Measurements from ENCODE around the gene SOWAHC.

Gene SOWAHC

DNA sequence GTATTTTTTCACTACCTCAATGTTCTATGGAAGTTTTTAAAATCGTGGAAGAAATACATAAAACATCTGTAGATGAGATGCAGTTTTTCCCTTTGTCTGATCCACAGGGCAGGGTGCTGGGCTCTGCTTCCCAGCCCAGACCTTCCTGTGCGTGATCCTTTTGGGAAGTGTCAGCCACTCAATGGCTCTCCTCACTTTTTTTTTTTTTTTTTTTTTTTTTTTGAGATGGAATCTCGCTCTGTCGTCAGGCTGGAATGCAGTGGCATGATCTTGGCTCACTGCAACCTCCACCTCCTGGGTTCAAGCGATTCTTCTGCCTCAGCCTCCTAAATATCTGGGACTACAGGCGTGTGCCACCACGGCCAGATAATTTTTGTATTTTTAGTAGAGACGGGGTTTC, 32.8 kb downstream of the SOWAHC start:
- no peak for DNase-seq (ENCODE audit: low read depth)

- DNase-seq (ENCODE audit: low read depth) = no peak
Observed at GRCh38 chr2:109647636-109648035, 33.5 kb downstream of the SOWAHC start.

- no peak for DNase-seq (ENCODE audit: low read depth)
Observed at GRCh38 chr2:109648041-109648527, 33.9 kb downstream of the SOWAHC start.

- no peak for DNase-seq (ENCODE audit: low read depth)
Observed at GRCh38 chr2:109649736-109650695, 35.9 kb downstream of the SOWAHC start.

DNA sequence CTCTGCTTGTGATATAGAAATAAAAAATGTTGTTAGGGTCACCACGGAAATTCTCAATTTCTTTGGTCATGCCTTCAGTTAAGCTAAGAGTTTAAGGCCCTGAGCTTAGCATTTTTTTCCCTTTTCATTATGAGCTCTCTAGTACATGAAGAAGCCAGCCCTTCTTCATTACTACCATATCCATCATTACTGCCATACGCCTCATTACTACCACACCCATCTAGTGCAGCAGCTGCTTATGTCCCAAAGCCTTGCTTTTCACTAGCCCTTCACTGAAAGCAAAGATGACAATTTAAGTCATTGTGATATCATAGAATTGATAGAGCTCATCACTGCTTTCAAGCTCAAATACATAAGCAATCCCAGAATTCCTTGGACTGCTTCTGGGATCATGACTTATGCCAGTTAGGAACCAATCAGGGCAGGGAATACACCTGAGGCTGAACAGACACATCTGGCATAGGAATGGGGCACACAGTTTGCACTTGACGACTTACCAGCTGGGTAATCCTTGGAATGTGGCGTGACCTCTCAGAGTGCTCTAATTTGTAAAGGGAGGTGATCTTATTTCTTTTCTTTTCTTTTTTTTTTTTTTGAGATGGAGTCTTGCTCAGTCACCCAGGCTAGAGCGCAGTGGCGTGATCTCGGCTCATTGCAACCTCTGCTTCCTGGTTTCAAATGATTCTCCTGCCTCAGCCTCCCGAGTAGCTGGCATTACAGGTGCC, 40.3 kb downstream of the SOWAHC start:
- DNase-seq (ENCODE audit: low read depth) = no peak

DNA sequence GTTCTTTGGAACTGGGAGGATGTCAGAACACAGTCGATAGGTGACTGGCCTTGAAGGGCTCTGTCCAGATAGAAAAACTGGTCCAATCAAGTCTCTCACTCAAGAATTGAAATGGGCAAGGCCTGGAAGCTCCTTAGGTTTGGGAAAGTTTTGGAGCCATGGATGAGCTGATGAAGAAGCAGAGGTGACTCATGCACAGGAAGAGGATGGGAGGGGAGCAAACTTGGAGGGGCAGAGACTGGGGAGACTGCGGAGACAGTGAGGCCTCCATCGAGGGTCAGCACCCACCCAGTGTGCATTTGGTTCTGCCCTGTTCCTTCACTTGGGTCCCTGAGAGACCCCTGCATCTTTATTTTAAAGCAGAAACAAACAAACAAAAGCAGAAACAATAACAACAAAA, 41.1 kb downstream of the SOWAHC start:
- DNase-seq (ENCODE audit: low read depth) = no peak

DNA sequence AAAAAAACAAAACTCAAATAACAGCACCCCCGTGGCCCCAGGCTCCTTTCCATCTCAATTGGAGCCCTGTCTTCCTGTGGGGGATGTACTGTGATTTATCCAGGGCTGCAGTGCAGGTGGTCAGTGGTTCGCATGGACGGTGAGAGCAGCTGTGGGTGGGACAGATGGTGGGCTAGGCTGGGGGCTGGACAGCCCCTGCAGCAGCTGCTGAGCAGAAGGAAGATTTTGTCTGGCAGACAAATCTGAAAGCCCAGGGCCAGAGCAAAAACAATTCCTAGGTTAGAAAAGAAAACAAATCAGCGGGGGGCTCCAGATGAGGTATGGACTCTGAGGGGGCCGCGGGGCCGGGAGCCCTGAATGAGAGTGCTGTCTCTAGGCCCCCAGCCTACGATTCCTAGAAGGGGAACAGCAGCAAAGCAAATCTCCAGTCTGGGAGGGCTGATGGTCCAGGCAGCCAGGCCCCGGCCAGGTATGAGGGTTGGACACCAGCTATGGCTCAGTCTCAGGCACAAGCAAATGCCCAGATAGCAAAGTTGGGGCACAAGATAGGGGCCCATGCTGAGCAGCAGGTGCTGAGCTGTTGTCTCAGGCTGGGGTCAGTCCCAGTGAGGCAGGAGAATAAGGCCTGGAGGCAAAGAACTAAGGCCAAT, 45.4 kb downstream of the SOWAHC start:
- no peak for DNase-seq (ENCODE audit: low read depth)

DNA sequence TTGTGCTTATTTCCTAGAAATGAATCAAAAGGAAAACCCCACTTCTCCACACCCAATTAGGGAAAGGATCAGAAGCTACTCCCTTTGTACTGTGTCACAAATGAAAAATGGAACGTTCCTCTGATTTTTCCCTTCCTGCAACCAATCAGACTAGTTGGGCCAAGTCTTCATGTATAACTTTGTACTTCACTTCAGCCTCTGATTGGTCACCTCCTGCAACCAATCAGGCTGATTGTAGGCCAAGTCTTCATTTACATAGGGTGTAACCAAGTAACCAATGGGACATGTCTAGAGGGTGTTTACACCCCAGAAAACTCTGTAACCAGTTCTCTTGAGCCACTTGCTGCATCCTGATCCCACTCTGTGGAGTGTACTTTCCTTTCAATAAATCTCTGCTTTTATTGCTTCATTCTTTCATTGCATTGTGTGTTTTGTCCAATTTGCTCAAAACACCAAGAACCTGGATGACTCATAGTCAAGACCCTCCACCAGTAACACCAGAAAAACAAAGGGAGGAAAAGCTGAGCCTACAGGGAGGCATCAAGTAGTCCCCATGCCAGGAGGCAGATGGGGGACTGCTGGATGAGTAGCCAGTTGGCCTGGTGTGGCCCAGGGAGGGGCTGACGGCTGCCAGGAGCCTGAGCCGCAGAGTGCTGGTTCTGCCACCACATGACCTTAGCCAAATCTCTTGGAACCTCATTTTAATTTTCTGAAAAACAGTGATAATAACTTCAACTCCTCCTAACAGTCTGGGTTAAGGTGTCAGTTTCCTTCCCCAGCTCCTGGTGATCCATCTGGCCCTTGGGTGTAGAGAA, 46.1 kb downstream of the SOWAHC start:
- no peak for DNase-seq (ENCODE audit: low read depth)

DNA sequence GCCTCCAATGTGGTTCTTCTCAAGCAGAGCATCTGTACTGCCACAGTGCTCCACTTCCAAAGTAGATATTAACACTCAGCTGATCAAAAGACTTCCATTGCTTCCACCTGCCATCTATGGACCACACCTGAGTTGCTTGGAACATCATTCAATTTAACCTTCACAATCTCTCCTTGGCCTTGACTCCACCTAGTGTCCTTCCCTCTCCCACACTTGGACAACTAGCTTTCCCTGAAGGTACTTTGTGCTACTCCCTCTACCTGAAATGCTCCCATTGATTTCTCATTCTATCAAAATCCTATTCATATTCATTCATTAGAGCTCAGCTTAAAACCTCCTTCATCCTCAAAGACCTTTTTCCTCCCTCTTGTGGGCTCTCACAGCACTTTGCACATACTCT, 48.7 kb downstream of the SOWAHC start:
- DNase-seq (ENCODE audit: low read depth) = no peak

- no peak for DNase-seq (ENCODE audit: low read depth)
Observed at GRCh38 chr2:109663721-109664120, 49.6 kb downstream of the SOWAHC start.

- no peak for DNase-seq (ENCODE audit: low read depth)
Observed at GRCh38 chr2:109666466-109666865, 52.3 kb downstream of the SOWAHC start.

Measured in CMK (cell line).